GM19463 (cell line): ENCODE measurements around the gene TMEM239.
"Not testable (repeated sequence)": the region's sequence is repeated elsewhere in the genome, so short reads cannot be mapped to it uniquely, and the experiment has no call there.

ENCODE experiments used
- ATAC-seq: cut with Tn5 transposase; IDR thresholded peaks from one replicate; pipeline ENCODE4 v1.9.1; 2021; ENCODE audit warnings: mild to moderate bottlenecking, moderate library complexity; ENCODE audit not compliant: unreplicated experiment

TMEM239 gene

DNA sequence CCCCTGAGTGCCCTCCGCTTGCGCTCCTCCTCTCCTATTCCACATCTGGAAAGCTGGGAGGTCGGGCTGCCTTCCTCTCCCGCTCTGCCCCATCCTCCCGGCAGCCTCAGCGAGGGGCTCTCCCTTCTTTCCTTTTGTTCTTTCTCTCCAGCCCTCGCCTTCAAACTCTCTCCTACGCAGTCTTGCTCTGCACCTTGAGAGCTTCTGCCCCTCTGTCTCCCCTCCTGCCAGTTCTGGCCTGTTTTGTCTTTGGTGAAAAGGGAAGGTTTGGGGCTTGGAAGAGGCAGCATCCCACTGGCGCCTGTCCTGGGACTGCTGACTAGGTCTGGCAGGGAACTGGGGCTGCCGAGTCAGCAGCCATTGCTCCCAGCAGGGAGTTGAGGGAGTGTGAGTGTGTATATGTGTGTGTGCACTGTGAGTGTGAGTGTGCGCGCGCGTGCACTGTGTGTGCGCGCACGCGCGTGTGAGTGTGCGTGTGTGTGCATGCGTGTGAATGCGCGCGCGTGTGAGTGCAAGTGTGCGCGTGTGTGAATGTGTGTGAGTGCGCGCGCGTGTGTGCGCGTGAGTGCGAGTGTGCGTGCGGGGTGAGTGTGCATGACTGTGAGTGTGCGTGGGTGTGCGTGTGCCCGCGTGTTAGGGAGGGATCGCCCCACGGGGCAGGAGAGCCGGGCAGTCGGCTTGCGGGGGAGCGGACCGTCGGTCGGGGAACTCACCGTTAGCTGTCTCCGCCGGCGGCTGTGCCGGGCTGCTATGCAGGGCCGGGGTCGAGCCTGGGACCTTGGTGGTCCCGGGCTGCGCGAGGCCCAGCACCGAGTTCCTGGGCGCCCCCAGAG is 16.3 kb upstream of the TMEM239 start:
- peak; percentile 17 for ATAC-seq

DNA sequence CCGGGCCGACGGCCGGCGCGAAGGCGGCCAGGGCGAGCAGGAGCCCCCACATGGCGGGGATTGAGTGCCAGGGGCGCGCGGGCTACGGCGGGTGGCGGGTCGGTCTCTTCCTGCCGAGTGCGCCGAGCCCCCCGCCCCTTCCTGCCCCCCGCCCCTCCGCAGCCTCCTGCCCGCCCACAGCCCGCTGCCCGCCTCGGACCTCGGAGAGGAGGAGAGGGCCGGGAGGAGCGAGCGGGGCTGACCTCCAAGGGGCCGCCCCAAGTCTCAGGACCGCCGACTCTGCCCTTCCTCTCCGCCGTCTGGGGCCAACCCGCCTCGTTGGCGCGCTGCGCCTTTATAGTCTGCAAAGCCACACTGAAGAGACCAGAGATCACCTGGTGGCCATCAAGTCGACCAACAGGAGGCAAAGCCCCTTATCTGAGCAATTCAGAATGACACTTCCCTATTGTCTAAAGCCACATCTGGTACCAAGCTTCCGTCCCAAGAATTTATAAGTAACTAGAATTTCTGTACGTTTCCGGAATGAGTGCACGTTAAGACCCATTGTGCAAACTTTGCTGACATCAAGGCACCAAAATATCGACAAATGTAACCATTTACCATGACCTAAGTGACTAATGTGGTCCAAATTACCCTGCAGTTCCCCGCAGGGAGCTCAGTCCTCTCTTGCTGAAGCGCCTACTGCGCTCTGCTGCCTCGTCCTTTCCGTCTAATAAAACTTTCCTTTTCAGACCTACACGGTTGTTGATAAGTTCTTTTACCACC is 15.5 kb upstream of the TMEM239 start, which contains the start of gene CPXM1:
CPXM1 (minus strand) TSS at position 107 of the 765 bp plus-strand sequence; CDS start at position 52, 55 bp downstream.
- peak; percentile 53 for ATAC-seq

DNA sequence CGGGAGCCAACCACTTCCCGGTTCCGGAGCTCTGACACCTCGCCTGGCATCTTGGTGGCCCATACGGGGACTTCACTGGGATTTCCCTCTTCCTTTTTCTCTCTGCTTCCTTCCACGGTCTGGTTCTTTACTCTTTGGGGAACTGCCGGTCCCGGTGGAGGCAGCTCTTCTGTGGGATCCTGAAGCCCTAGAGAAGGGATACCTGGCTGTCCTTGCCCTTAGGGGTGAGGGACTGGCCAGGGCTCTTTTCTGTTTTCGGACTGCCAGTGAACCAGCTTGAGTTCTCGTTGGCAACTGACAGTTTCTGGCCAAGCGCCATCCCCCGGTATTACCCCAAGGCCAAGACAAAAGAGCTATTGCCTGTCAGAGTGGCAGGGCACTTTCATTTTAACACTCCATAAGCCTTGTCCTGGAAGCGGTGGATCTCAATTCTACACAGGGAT is 14.9 kb upstream of the TMEM239 start:
- ATAC-seq, result peak; percentile 36

DNA sequence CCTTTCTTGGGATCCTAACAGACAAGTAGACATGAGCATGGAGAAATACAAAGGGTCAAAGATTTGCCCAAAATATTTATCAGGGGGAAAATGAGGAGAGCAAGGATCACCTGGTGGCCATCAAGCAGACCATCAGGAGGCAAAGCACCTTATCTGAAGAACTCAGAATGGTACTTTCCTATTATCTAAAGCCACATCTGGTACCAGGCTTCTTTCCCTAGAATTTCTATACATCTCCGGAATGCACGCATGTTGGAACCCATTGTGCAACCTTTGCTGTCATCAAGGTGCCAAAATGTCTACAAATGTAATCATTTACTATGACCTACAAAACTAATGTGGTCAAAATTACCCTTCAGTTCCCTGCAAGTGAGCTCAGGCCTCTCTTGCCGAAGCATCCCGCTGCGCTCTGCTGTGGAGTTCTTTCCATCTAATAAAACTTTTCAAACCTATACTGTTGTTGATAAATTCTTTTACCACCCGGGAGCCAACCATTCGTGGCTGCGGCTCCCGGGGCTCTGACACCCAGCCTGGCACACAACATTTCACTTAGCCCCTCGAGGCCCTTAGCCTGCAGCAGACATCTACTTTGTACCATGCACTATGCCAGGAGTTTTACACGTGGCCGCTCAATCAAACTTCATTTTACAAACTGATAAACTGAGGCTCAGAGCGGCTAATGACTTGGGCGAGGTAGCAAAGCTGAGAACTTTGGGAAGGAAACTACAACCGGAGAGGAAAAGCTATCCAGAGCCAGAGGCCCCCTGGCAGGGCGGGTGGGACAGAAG is 11.9 kb upstream of the TMEM239 start:
- ATAC-seq, result no peak

DNA sequence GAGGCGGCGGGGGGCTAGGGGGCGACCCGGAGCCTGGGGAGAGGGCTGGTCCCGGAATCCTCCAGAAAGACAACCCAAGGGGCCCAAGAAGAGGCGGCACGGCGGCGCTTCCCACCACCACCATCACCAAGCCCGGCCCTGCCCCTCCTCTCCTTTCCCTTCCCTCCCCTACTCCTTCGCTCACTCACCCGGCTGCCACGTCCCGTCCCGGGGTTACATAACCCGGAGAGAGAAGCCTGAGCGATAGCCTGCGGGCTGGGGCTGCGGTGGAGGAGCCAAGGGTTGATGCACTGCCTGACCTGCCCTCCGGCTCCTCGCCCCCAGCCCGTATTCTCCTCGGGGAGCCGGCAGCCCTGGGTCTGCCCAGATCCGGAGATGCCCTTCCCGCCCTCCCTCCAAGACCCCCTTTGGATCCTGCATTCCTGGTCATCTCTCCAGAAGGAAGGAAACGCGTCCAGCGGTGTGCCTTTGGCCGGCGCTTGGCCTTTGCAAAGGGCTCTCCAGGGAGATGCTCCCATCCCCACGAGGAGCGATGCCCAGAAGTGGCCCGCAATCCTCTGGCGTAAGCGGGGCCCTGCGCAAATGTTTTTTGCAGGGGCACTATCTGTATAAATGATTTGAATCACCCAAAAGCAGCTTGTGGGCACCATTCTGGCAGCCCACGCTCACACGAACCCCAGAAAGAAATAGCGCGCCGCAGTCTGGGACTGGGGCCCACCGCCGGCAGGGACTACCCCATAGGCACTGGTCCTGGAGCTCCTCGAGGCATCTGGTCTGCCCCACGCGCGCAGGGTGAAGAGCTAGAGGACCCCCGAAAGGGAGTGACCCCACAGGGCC is 11.1 kb upstream of the TMEM239 start:
- ATAC-seq, result no peak

DNA sequence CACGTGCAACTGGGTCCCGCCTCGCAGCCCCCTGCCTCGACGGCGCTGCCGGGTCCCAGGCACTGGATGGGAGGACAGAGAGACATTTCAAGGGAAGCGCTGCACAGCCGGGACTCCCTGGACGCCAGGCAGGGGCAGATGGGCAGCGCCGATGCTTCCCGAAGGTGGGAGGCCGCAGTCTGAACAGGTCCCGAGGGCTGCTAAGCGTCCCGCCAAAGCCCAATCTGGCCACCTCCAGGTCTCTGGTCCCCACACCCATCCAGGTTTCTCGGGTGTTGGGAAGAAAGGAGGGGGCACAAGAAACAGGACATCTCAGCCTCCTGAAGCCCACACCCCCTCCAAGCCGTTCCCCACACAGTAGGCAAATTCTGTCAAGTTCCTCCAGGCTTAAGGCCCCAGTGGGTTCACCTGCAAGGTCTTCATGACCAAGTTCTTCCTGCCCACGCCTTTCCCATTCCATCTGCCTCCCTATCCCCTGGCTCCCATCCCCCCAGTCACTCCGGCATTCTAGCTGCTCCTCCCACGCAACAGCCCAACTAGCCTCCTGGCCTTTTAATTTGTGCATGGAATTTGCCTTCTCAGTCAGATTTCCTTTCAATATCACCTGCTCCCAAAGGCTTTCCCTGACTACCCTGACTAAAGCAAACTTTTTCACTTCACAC is 10.3 kb upstream of the TMEM239 start:
- ATAC-seq, result no peak

DNA sequence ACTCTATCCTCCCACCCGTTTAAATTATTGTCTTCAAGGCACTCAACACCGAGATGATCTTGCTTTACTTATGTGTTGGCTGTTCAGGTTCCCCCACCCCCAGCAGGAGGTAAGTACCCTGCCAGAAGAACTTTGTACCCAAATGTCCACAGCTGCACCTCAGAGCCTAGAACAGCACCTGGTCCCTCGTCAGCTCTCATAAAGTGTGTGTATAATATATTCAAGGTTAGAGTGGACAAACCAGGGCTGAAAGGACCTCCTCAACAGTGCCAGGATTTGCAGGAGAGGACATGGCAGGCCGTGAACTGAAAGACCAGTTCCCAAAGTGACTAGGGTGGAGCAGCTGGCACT is 9.8 kb upstream of the TMEM239 start:
- no peak for ATAC-seq

DNA sequence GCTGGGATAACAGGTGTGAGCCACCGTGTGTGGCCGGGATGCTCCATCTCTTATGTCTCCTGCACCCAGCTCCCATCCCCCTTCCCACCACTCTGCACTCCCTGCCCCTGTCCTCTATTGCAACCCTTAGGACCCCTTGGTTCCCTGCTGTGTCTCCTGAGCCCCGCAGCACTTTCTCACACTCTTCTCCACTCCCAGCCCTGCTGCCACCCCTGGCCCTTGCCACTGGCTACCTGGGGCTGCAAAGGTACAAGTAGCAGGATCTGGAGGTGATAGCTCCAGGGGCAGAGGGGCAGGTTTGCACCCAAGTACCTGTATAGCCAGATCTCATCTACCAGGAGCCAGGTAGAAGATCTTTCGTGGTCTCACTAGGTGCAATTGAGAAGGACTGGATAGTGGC is 9.1 kb upstream of the TMEM239 start:
- no peak for ATAC-seq

DNA sequence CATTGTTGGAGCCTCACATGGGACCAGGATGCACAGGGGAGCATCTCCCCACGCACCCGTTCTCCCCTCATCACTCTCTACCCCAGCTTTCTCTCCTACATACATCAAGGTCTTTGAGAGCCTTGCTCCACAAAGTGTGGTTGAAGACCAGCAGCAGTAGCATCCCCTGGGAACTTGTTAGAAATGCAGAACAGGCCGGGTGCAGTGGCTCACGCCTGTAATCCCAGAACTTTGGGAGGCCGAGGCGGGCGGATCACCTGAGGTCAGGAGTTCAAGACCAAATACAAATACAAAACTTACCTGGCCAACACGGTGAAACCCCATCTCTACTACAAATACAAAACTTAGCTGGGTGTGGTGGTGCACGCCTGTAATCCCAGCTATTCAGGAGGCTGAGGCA is 8.2 kb upstream of the TMEM239 start:
- ATAC-seq, result not testable (repeated sequence)

DNA sequence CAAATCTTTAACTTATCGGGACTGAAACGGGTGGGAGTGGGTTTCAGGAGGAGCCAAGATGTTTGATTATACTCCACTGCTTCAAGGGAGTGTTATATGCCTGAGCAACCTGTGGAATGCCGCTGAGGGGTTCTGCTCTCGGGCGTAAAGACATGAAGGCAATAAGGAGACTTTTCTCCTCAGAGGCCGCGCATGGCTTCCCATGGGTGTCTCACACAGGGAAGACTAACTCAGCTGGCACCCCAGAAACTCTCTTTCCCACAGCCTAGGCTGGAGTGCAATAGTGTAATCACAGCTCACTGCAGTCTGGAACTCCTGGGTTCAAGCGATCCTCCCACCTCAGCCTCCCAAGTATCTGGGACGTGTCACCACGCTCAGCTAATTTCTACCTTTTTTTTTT is 6.5 kb upstream of the TMEM239 start:
- no peak for ATAC-seq

DNA sequence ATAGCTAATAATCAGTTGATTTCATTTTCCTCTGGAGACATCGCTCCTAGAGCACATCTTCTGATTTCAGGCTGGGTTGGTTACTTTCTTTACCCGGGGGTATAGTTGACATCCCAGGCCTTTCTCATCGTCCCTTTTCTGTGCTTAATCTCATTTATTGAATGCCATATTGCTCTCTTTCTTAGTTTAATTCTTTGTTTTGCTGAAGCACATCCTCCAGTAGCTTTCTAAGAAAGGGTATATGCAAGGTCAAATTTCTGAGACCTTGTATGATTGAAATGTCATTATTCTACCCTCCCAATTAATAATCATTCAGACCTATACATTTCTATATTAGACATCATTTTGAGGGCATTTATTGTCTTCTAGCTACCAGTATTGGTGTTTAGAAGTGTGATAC is 4.0 kb upstream of the TMEM239 start:
- ATAC-seq, result no peak

DNA sequence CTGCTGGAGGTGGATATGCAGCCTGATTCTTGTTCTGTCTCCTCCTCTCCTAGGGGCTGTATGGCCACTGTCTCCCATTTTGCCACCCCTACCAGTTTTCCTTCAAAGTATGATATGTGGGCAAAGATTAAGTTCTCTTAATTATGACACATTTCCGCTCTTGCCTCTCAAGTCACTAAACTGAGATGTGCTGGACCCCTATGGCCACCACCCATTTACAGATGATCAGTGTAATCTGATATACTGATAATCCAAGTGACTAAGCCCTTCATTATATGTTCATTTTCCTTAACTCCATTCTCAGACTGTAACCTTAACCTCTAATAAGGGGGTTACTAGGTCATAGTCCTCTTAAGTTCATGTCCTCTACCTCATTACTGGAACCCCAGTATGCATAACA is 2.1 kb upstream of the TMEM239 start:
- ATAC-seq, result no peak

DNA sequence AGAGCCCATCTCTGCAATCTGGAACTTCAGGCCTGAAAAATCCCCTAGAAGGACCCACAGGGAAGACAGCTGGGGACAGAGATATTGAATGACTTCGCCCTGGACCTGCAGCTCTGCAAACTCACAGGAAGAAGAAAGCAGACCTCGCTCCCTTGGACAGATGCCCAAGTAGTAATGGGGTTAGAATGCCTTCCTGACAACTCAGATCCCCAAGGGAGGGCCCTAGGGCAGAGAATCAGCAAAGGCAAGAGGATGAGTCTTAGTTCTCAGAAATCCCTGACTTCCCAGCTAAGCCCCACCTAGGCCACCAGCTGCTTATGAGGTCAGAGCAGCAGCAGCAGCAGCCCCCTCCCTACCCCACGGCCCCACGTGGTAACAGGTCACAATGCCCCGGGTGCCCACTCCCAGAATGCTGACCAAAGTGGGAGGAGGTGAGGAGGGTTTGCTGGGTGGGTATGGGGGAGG is 1.5 kb upstream of the TMEM239 start, which contains the start of gene C20orf141:
C20orf141 (plus strand) TSS at position 401 of the 465 bp plus-strand sequence. CDS start 198 bp downstream, outside the sequence.
- ATAC-seq, result no peak

DNA sequence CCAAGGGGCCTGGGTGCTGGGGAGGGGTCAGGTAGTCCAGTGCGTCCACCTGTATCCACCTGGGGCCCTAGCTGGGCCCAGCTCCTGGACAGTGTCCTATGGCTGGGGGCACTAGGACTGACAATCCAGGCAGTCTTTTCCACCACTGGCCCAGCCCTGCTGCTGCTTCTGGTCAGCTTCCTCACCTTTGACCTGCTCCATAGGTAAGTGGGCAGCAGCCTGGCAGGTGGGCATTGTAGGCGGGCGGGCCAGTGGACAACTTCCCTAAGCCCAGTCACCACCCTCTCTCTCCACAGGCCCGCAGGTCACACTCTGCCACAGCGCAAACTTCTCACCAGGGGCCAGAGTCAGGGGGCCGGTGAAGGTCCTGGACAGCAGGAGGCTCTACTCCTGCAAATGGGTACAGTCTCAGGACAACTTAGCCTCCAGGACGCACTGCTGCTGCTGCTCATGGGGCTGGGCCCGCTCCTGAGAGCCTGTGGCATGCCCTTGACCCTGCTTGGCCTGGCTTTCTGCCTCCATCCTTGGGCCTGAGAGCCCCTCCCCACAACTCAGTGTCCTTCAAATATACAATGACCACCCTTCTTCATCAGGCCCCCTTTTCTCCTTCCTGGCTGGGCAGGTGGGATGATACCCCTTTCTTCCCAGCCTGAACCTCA is 793 bp upstream of the TMEM239 start:
- no peak for ATAC-seq

DNA sequence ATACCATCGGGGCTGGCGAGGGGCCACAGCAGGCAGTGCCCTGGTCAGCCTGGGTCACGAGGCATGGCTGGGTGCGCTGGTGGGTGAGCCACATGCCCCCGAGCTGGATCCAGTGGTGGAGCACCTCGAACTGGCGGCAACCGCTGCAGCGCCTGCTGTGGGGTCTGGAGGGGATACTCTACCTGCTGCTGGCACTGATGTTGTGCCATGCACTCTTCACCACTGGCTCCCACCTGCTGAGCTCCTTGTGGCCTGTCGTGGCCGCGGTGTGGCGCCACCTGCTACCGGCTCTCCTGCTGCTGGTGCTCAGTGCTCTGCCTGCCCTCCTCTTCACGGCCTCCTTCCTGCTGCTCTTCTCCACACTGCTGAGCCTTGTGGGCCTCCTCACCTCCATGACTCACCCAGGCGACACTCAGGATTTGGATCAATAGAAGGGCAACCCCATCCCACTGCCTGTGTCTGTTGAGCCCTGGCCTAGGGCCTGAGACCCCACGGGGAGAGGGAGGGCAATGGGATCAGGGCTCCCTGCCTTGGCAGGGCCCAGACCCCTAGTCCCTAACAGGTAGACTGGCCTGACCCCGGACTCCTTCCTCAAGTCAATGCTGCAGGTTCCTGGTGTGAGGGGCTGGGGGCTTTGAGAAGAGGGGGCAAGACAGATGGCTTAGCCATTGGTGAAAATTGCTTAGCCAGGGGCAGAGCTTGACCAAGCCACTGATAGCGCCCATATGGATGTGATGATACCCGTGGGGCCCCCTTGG is 598 bp downstream of the TMEM239 start:
- no peak for ATAC-seq

DNA sequence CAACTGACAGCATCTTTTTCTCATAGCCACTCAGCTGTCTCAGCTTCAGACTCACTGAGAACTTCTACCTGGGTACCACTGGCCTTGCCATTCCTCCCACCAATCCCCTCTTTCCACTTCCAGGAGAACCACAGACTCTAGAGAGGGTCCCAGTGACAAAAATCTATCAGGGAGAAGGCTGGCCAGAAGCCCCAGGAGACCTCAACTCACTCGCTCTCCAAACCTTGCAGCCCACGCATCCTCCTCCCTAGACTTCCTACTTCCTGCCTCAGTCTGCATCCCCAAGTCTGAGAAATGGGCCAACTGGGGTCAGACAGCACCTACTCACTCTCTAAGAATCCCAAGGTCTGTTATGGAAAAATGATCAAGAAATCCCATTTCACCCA is 1.2 kb downstream of the TMEM239 start:
- ATAC-seq, result no peak

DNA sequence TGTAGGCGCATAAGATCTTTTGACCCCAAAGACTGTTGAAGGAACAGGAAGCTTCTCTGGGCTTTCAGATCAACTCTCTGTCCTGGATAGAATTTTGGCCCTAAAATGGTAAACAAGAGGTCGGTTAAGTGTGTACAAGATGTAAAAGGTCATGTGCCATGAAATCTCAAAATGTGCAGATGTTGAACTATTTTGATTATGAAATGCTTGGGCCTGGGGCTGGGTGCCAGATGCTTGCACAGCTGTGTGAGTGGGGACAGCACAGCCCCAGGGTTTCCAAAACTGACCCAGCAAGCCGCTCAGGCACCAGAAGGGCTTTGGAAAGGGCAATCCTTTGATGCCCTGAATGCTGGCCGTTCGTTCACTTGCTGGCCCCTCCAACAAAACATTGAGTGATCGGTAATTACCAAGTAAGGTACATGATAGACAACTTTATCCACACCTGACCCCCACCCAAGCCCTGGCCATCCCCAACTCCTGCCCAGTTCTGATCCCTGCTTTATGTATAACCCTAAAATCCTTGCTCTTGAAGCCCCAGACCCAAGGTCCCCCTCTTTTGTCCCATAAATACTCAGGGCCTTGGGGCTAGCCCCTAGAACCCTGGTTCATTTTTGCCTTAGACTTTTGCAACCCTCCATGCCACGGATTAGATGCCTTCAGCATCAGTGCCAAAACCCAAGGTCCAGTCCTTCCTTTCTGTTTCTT is 1.9 kb downstream of the TMEM239 start:
- ATAC-seq, result no peak
